CD4-positive, alpha-beta T cell (primary cell): ENCODE data around the gene SSTR5. TPM values are rescaled to one million over a fixed set of nuclear protein-coding genes. Genes with fewer than 3 reads are reported as not detected.

Experiments
- ATAC-seq: fragments of 200-7000 bp; cut with Tn5 transposase; one replicate; pipeline ENCODE4 v1.10.0; 2022; ENCODE audit warnings: mild to moderate bottlenecking; ENCODE audit not compliant: poor library complexity
- CTCF ChIA-PET: fragments of 350-600 bp; sonication (Branson Sonifier 250); formaldehyde crosslinking; loops from one replicate; lab custom pipeline; 2021; ENCODE audit warnings: antibody characterized with exemption, inconsistent platforms; lab: Charles Lee
- POLR2A ChIA-PET: fragments of 350-600 bp; sonication (Branson Sonifier 250); formaldehyde crosslinking; loops from one replicate; lab custom pipeline; 2021; ENCODE audit warnings: antibody characterized with exemption, inconsistent platforms; lab: Charles Lee
- DNase-seq, 14 experiments: peaks; one replicate each; pipeline ENCODE4 v3.0.0-alpha.2; 2013 to 2020; ENCODE audit warnings: mixed read lengths in 2 of 14
- H3K27ac ChIP-seq, 2 donors: one replicate each; pipeline versions ENCODE4 v1.5.1 to v1.7.0; 2013; ENCODE audit warnings: low read length in 2 of 2, low read depth in 1 of 2, mild to moderate bottlenecking in 1 of 2
- H3K27me3 ChIP-seq, 2 experiments: 1 replicate in 1 of 2; 2 replicates in 1 of 2; pipeline versions ENCODE4 v1.6.1 to v1.7.0; 2013; ENCODE audit warnings: low read length in 2 of 2, control low read depth in 1 of 2, mild to moderate bottlenecking in 1 of 2, moderate library complexity in 1 of 2; ENCODE audit not compliant: insufficient read depth in 2 of 2, control insufficient read depth in 1 of 2
- H3K36me3 ChIP-seq: one replicate; pipeline ENCODE4 v1.6.1; 2013; ENCODE audit warnings: low read length, control low read depth; ENCODE audit not compliant: insufficient read depth
- H3K4me1 ChIP-seq: one replicate; pipeline ENCODE4 v1.6.1; 2013; ENCODE audit warnings: low read length, control low read depth; ENCODE audit not compliant: insufficient read depth
- H3K4me3 ChIP-seq: one replicate; pipeline ENCODE4 v1.5.1; 2013; ENCODE audit warnings: mild to moderate bottlenecking, low read length, moderate library complexity
- H3K9me3 ChIP-seq, 2 experiments: 1 replicate in 1 of 2; 2 replicates in 1 of 2; pipeline versions ENCODE4 v1.6.1 to v1.7.0; 2013; ENCODE audit warnings: low read length in 2 of 2, mild to moderate bottlenecking in 2 of 2, control low read depth in 1 of 2, moderate library complexity in 1 of 2; ENCODE audit not compliant: control insufficient read depth in 1 of 2, insufficient read depth in 1 of 2
- H3K27ac Mint-ChIP-seq: one replicate; pipeline ENCODE4 v1.8.0; 2020; ENCODE audit warnings: mixed read lengths
- H3K27me3 Mint-ChIP-seq: one replicate; pipeline ENCODE4 v1.8.0; 2021; ENCODE audit warnings: mixed read lengths
- H3K36me3 Mint-ChIP-seq: one replicate; pipeline ENCODE4 v1.8.0; 2021; ENCODE audit warnings: low read depth, mixed read lengths
- H3K4me1 Mint-ChIP-seq: one replicate; pipeline ENCODE4 v1.8.0; 2021; ENCODE audit warnings: low read depth, mixed read lengths
- H3K4me3 Mint-ChIP-seq: one replicate; pipeline ENCODE4 v1.8.0; 2020; ENCODE audit warnings: mild to moderate bottlenecking, mixed read lengths
- H3K9me3 Mint-ChIP-seq: one replicate; pipeline ENCODE4 v1.8.0; 2020; ENCODE audit warnings: mixed read lengths
- CTCF ChIP-seq: fragments of 200-600 bp; IDR thresholded peaks from one replicate; pipeline ENCODE4 v1.8.0; 2022; ENCODE audit warnings: antibody characterized with exemption, mild to moderate bottlenecking
- intact Hi-C, 2 experiments: fragments of 100-400 bp; cut with DNase I in 1 of 2; cut with micrococcal nuclease in 1 of 2; formaldehyde crosslinking; loops; one replicate each; pipeline versions ENCODE4 v1.15.1 to v1.9.0; 2023 to 2025; cut with DNase I, micrococcal nuclease
- total RNA-seq, 174 experiments: library from RNA in 2 of 174; stranded (reverse) in 2 of 174; gene quantifications; one replicate each; pipeline ENCODE4 v1.2.3 and lab custom pipeline; 2021 to 2026

The SSTR5 gene
- total RNA-seq, 2 experiments from 2014 or later: not detected

DNA sequence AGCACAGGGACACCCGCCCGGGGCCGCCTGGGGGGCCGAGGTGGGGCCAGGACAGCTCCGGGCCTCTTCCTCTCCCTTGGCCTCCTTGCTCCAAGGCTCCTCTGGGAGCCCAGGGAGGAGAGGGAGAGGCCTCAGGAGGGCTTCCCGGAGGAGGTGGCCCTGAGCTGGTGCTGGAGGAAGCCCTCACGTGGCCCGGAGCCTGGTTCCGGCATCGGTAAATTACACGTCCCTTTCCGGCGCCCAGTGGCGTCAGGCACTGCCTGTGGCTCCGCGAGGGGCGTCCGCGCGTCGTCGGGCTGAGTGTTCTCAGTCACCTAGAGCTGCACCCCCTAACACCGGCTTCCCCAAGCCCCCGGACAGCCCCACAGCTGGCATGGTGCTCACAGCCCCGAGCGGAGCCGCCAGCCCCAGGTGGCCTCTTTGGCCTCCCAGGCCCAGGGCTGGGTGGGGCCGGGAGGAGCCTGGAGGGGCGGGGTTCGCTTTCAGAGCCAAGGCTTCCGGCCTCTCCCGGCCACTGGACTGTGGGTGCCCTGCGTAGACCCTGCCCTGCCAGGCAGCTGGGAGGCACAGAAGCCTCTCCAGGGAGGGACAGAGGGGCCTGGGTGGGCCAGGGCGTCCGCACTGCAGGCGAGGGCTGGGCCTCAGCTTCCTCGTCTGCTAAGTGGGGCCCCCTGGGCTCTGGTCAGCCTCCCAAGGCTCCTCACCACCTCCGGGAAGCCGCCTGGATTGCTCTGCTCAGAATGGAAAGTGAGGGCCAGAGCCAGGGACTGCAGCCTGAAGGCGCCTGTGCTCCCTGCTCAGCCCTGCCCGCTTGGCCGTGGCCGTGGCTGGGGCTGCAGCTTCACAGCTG is 27.9 kb upstream of the SSTR5 start:
- Mint-ChIP-seq H3K27me3 (peaks cover 4% of the 10 kb centered on the region), H3K36me3 (no peaks in the 10 kb centered on the region), H3K9me3 (no peaks in the 10 kb centered on the region), H3K4me1 (no peaks in the 10 kb centered on the region), H3K27ac (no peak overlapping the region), H3K4me3 (no peak overlapping the region)
- DNase-seq: no peak
- H3K4me3 ChIP-seq: no peak overlapping the region
- ChIA-PET POLR2A (no interaction called here), CTCF (no interaction called here)
- TF ChIP-seq CTCF: no peak
- H3K27me3 ChIP-seq: peaks cover 0 to 6% of the 10 kb centered on the region in 2 experiments
- intact Hi-C loops: no loop called here
- H3K9me3 ChIP-seq: peaks cover 0 to 21% of the 10 kb centered on the region in 2 experiments
- no peaks in the 10 kb centered on the region for H3K36me3 ChIP-seq
- H3K27ac ChIP-seq: no peak overlapping the region
- peaks cover 3% of the 10 kb centered on the region for H3K4me1 ChIP-seq
- no peak for ATAC-seq

DNA sequence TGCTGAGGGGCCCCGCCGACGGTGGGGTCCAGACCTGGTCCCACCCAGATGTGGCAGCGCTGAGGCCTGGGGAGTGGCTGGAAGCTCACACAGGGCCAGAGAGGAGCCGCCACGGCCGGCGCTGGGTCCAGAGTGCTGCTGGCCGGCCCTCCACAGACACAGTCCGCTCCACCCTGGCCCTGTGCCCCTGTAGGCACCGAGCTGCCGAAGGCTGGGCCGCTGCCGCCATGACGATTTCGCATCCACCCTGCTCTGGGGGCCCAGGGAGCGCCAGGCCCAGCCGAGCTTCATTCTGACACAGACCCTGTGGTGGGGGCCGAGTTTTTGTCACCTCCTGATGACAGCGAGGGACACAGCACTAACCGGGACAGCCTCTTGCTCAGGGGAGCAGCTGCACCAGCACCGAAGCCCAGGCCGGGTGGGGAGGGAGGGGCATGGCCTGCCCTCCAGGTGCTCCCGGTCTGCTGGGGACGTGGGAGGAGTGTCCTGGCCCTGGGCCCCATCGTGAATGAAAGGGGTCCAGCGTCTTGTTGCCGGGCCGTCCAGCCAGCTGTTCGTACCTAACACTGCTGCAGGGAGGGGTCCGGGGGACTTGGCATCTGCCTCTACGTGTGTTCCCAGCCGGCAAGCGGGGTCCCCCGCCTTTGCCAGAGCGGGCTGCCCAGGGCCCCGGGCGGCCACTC is 27.1 kb upstream of the SSTR5 start:
- Mint-ChIP-seq H3K27me3 (peaks cover 4% of the 10 kb centered on the region), H3K9me3 (no peaks in the 10 kb centered on the region), H3K36me3 (no peaks in the 10 kb centered on the region), H3K27ac (no peak overlapping the region), H3K4me1 (no peaks in the 10 kb centered on the region), H3K4me3 (no peak overlapping the region)
- TF ChIP-seq CTCF: no peak
- peaks cover 3% of the 10 kb centered on the region for H3K4me1 ChIP-seq
- no peak overlapping the region for H3K27ac ChIP-seq
- H3K36me3 ChIP-seq: no peaks in the 10 kb centered on the region
- ATAC-seq (no peak), DNase-seq (no peak)
- H3K9me3 ChIP-seq: peaks cover 0 to 18% of the 10 kb centered on the region in 2 experiments
- no peak overlapping the region for H3K4me3 ChIP-seq
- peaks cover 0 to 6% of the 10 kb centered on the region in 2 experiments for H3K27me3 ChIP-seq
- intact Hi-C loops: no loop called here
- ChIA-PET POLR2A (no interaction called here), CTCF (interaction anchor here (0.8 kb wide), 1 partner anchor 12 kb away, joined by 3 read pairs; no protein-coding TSS in a partner anchor)

- no peaks in the 10 kb centered on the region for H3K36me3 ChIP-seq
- H3K4me3 Mint-ChIP-seq: no peak overlapping the region
- H3K27ac Mint-ChIP-seq: no peak overlapping the region
- no peaks in the 10 kb centered on the region for H3K9me3 Mint-ChIP-seq
- CTCF ChIA-PET: interaction anchor here (0.8 kb wide), 1 partner anchor 11 kb away, joined by 3 read pairs; no protein-coding TSS in a partner anchor
- no peaks in the 10 kb centered on the region for H3K36me3 Mint-ChIP-seq
- no peak for ATAC-seq
- no peak overlapping the region for H3K4me3 ChIP-seq
- no peak overlapping the region for H3K27ac ChIP-seq
- no peaks in the 10 kb centered on the region for H3K4me1 Mint-ChIP-seq
- TF ChIP-seq CTCF: no peak
- DNase-seq: no peak
- H3K27me3 ChIP-seq: peaks cover 0 to 6% of the 10 kb centered on the region in 2 experiments
- peaks cover 3% of the 10 kb centered on the region for H3K4me1 ChIP-seq
- POLR2A ChIA-PET: no interaction called here
- peaks cover 4% of the 10 kb centered on the region for H3K27me3 Mint-ChIP-seq
- peaks cover 0 to 16% of the 10 kb centered on the region in 2 experiments for H3K9me3 ChIP-seq
- intact Hi-C loops: no loop called here
Observed at GRCh38 chr16:1045993-1046911, 26.3 kb upstream of the SSTR5 start.
